Stimulated activated naive B cell treated with anti-CD40 and anti-IgM and Interleukin-4, amounts not matched to agents 10 μg/mL and 1 μg/mL and 100 μg/mL, for 72 hours (primary cell): ENCODE measurements around the gene CCN6.
"Not testable (repeated sequence)": the region's sequence is repeated elsewhere in the genome, so short reads cannot be mapped to it uniquely, and the experiment has no call there.

ENCODE experiments used
- ATAC-seq, 2 donors: fragments of 150-1000 bp; cut with Tn5 transposase; replicated peaks; 2 replicates each; pipeline ENCODE4 v1.10.0; 2021; ENCODE audit warnings: moderate library complexity in 1 of 2
- DNase-seq: peaks from one replicate; pipeline ENCODE4 v3.0.0; 2021
- H3K27ac Mint-ChIP-seq: one replicate; pipeline ENCODE4 v1.8.0; 2022; ENCODE audit warnings: mild to moderate bottlenecking, mixed read lengths
- H3K27me3 Mint-ChIP-seq, 2 donors: one replicate each; pipeline ENCODE4 v1.8.0; 2022; ENCODE audit warnings: mixed read lengths in 2 of 2
- H3K36me3 Mint-ChIP-seq, 2 donors: one replicate each; pipeline ENCODE4 v1.8.0; 2022; ENCODE audit warnings: mixed read lengths in 2 of 2, mild to moderate bottlenecking in 1 of 2
- H3K4me1 Mint-ChIP-seq, 2 donors: one replicate each; pipeline ENCODE4 v1.8.0; 2022; ENCODE audit warnings: mixed read lengths in 2 of 2, mild to moderate bottlenecking in 1 of 2
- H3K4me3 Mint-ChIP-seq, 2 donors: one replicate each; pipeline ENCODE4 v1.8.0; 2022; ENCODE audit warnings: mild to moderate bottlenecking in 2 of 2, mixed read lengths in 2 of 2, moderate library complexity in 1 of 2
- H3K9me3 Mint-ChIP-seq, 2 donors: one replicate each; pipeline ENCODE4 v1.8.0; 2022; ENCODE audit warnings: mixed read lengths in 2 of 2, mild to moderate bottlenecking in 1 of 2

The CCN6 gene

GRCh38 chr6:112036088-112036637 lies 17.7 kb upstream of the CCN6 start:
- peaks cover 1 to 4% of the 10 kb centered on the region in 2 donors for H3K4me1 Mint-ChIP-seq
- H3K9me3 Mint-ChIP-seq, result no peaks in the 10 kb centered on the region
- peaks cover 10 to 16% of the 10 kb centered on the region in 2 donors for H3K27me3 Mint-ChIP-seq
- no peak overlapping the region for H3K4me3 Mint-ChIP-seq
- H3K27ac Mint-ChIP-seq, result no peak overlapping the region
- no peaks in the 10 kb centered on the region for H3K36me3 Mint-ChIP-seq
- no peak for DNase-seq
- no peak for ATAC-seq

GRCh38 chr6:112037783-112038216 lies 16.1 kb upstream of the CCN6 start:
- peaks cover 7 to 9% of the 10 kb centered on the region in 2 donors for H3K4me1 Mint-ChIP-seq
- ATAC-seq (no peak), DNase-seq (no peak)
- H3K4me3 Mint-ChIP-seq, result no peak overlapping the region
- H3K27ac Mint-ChIP-seq, result no peak overlapping the region
- peaks cover 1 to 13% of the 10 kb centered on the region in 2 donors for H3K27me3 Mint-ChIP-seq
- H3K36me3 Mint-ChIP-seq, result no peaks in the 10 kb centered on the region
- H3K9me3 Mint-ChIP-seq, result peaks cover 0 to 2% of the 10 kb centered on the region in 2 donors

GRCh38 chr6:112038268-112038667 lies 15.6 kb upstream of the CCN6 start:
- Mint-ChIP-seq H3K27me3 (peaks cover 0 to 12% of the 10 kb centered on the region in 2 donors), H3K4me3 (no peak overlapping the region), H3K36me3 (no peaks in the 10 kb centered on the region), H3K9me3 (peaks cover 0 to 2% of the 10 kb centered on the region in 2 donors), H3K27ac (no peak overlapping the region), H3K4me1 (peaks cover 7 to 9% of the 10 kb centered on the region in 2 donors)
- DNase-seq (no peak), ATAC-seq (no peak)

GRCh38 chr6:112038756-112039430 lies 15.0 kb upstream of the CCN6 start:
- Mint-ChIP-seq H3K27ac (no peak overlapping the region), H3K27me3 (peaks cover 0 to 6% of the 10 kb centered on the region in 2 donors), H3K4me1 (peaks cover 10 to 13% of the 10 kb centered on the region in 2 donors), H3K36me3 (no peaks in the 10 kb centered on the region), H3K9me3 (peaks cover 0 to 2% of the 10 kb centered on the region in 2 donors), H3K4me3 (no peak overlapping the region)
- no peak for DNase-seq
- no peak for ATAC-seq

GRCh38 chr6:112039431-112039770 lies 14.5 kb upstream of the CCN6 start:
- Mint-ChIP-seq H3K27me3 (peaks cover 0 to 3% of the 10 kb centered on the region in 2 donors), H3K4me1 (peaks cover 10 to 14% of the 10 kb centered on the region in 2 donors), H3K9me3 (peaks cover 0 to 2% of the 10 kb centered on the region in 2 donors), H3K4me3 (no peak overlapping the region), H3K27ac (no peak overlapping the region), H3K36me3 (no peaks in the 10 kb centered on the region)
- ATAC-seq, result no peak
- DNase-seq, result no peak

GRCh38 chr6:112040956-112041355 lies 12.9 kb upstream of the CCN6 start:
- H3K9me3 Mint-ChIP-seq, result peaks cover 0 to 2% of the 10 kb centered on the region in 2 donors
- ATAC-seq (no peak), DNase-seq (no peak)
- no peak overlapping the region for H3K27ac Mint-ChIP-seq
- no peak overlapping the region for H3K4me3 Mint-ChIP-seq
- peaks cover 0 to 3% of the 10 kb centered on the region in 2 donors for H3K27me3 Mint-ChIP-seq
- H3K36me3 Mint-ChIP-seq, result no peaks in the 10 kb centered on the region
- peaks cover 8 to 10% of the 10 kb centered on the region in 2 donors for H3K4me1 Mint-ChIP-seq

GRCh38 chr6:112041535-112041934 lies 12.4 kb upstream of the CCN6 start:
- Mint-ChIP-seq H3K9me3 (peaks cover 0 to 2% of the 10 kb centered on the region in 2 donors), H3K27me3 (peaks cover 0 to 3% of the 10 kb centered on the region in 2 donors), H3K4me1 (peaks cover 8 to 10% of the 10 kb centered on the region in 2 donors), H3K4me3 (peak overlapping the region in 1 of 2 donors; percentile 21), H3K27ac (no peak overlapping the region), H3K36me3 (no peaks in the 10 kb centered on the region)
- no peak for ATAC-seq
- no peak for DNase-seq

GRCh38 chr6:112043032-112044007 lies 10.6 kb upstream of the CCN6 start:
- ATAC-seq (peak; percentile 96 to 97), DNase-seq (peak; percentile 88)
- Mint-ChIP-seq H3K36me3 (no peaks in the 10 kb centered on the region), H3K27ac (peak overlapping the region; percentile 98), H3K9me3 (peaks cover 0 to 2% of the 10 kb centered on the region in 2 donors), H3K27me3 (peaks cover 0 to 3% of the 10 kb centered on the region in 2 donors), H3K4me1 (peaks cover 8 to 10% of the 10 kb centered on the region in 2 donors), H3K4me3 (peak overlapping the region; percentile 90 to 94)

- Mint-ChIP-seq H3K36me3 (no peaks in the 10 kb centered on the region), H3K9me3 (peaks cover 0 to 2% of the 10 kb centered on the region in 2 donors), H3K4me3 (no peak overlapping the region), H3K27me3 (peaks cover 0 to 2% of the 10 kb centered on the region in 2 donors), H3K4me1 (peaks cover 8 to 10% of the 10 kb centered on the region in 2 donors), H3K27ac (no peak overlapping the region)
- ATAC-seq (no peak), DNase-seq (no peak)
Observed at GRCh38 chr6:112044196-112044595, 9.7 kb upstream of the CCN6 start.

GRCh38 chr6:112044856-112045255 lies 9.0 kb upstream of the CCN6 start:
- H3K27ac Mint-ChIP-seq, result no peak overlapping the region
- no peak overlapping the region for H3K4me3 Mint-ChIP-seq
- H3K9me3 Mint-ChIP-seq, result peaks cover 0 to 2% of the 10 kb centered on the region in 2 donors
- no peaks in the 10 kb centered on the region for H3K27me3 Mint-ChIP-seq
- ATAC-seq (no peak), DNase-seq (no peak)
- no peaks in the 10 kb centered on the region for H3K36me3 Mint-ChIP-seq
- H3K4me1 Mint-ChIP-seq, result peaks cover 8 to 10% of the 10 kb centered on the region in 2 donors

GRCh38 chr6:112047523-112047922 lies 6.4 kb upstream of the CCN6 start:
- not testable (repeated sequence) for H3K4me1 Mint-ChIP-seq, DNase-seq, H3K27ac Mint-ChIP-seq, H3K9me3 Mint-ChIP-seq, H3K4me3 Mint-ChIP-seq, H3K36me3 Mint-ChIP-seq, H3K27me3 Mint-ChIP-seq, ATAC-seq

- DNase-seq (no peak), ATAC-seq (no peak)
- Mint-ChIP-seq H3K4me1 (no peaks in the 10 kb centered on the region), H3K36me3 (no peaks in the 10 kb centered on the region), H3K27ac (no peak overlapping the region), H3K4me3 (no peak overlapping the region), H3K9me3 (no peaks in the 10 kb centered on the region), H3K27me3 (no peaks in the 10 kb centered on the region)
Observed at GRCh38 chr6:112049026-112049799, 4.7 kb upstream of the CCN6 start.

GRCh38 chr6:112049996-112050395 lies 3.9 kb upstream of the CCN6 start:
- H3K4me1 Mint-ChIP-seq, result no peaks in the 10 kb centered on the region
- no peak overlapping the region for H3K4me3 Mint-ChIP-seq
- DNase-seq, result no peak
- ATAC-seq, result no peak
- no peak overlapping the region for H3K27ac Mint-ChIP-seq
- no peaks in the 10 kb centered on the region for H3K36me3 Mint-ChIP-seq
- no peaks in the 10 kb centered on the region for H3K9me3 Mint-ChIP-seq
- peaks cover 0 to 3% of the 10 kb centered on the region in 2 donors for H3K27me3 Mint-ChIP-seq

GRCh38 chr6:112050429-112050828 lies 3.5 kb upstream of the CCN6 start:
- no peaks in the 10 kb centered on the region for H3K36me3 Mint-ChIP-seq

More at GRCh38 chr6:112050429-112050828, 3.5 kb upstream of the CCN6 start:
- peaks cover 0 to 5% of the 10 kb centered on the region in 2 donors for H3K27me3 Mint-ChIP-seq
- DNase-seq, result no peak
- no peaks in the 10 kb centered on the region for H3K9me3 Mint-ChIP-seq
- H3K4me1 Mint-ChIP-seq, result no peaks in the 10 kb centered on the region
- ATAC-seq, result no peak
- H3K4me3 Mint-ChIP-seq, result no peak overlapping the region
- no peak overlapping the region for H3K27ac Mint-ChIP-seq
